Stimulated activated CD8-positive, alpha-beta memory T cell treated with anti-CD3 and anti-CD28 coated beads, Interleukin-12 subunit alpha, Interleukin-12 subunit beta, amount 100 ng/mL, for 24 hours (primary cell): ENCODE results near the gene ADGRF4.

Source experiments
- DNase-seq: peaks from one replicate; pipeline ENCODE4 v3.0.0-alpha.2; 2020; ENCODE audit errors: extremely low read depth

The ADGRF4 gene

DNA sequence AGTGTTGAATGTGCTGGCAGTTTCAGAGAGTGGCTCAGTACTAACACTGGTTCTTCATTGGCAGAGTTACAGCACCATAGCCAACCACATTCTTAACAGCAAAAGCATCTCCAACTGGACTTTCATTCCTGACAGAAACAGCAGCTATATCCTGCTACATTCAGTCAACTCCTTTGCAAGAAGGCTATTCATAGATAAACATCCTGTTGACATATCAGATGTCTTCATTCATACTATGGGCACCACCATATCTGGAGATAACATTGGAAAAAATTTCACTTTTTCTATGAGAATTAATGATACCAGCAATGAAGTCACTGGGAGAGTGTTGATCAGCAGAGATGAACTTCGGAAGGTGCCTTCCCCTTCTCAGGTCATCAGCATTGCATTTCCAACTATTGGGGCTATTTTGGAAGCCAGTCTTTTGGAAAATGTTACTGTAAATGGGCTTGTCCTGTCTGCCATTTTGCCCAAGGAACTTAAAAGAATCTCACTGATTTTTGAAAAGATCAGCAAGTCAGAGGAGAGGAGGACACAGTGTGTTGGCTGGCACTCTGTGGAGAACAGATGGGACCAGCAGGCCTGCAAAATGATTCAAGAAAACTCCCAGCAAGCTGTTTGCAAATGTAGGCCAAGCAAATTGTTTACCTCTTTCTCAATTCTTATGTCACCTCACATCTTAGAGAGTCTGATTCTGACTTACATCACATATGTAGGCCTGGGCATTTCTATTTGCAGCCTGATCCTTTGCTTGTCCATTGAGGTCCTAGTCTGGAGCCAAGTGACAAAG is 17.0 kb upstream of the ADGRF4 start:
- DNase-seq = no peak

DNA sequence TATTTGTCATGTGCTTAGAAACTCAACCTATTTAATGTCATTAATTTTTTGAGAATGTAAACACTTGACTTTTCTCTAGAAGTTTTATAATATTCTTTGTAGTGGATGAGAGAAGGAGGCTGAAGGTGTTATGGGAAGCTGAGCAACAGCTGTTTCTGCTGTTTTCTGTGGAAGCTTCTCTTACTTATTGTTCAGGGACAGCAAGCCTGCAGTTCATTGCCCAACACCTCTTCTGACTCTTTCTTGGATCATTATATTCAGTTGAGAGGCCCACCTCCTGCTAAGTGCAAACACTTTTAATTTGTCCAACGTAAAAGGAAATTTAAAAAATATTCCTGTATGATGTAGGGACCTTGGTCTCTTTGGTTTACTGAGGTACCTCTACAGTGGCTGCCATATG is 12.0 kb upstream of the ADGRF4 start:
- DNase-seq = no peak

DNA sequence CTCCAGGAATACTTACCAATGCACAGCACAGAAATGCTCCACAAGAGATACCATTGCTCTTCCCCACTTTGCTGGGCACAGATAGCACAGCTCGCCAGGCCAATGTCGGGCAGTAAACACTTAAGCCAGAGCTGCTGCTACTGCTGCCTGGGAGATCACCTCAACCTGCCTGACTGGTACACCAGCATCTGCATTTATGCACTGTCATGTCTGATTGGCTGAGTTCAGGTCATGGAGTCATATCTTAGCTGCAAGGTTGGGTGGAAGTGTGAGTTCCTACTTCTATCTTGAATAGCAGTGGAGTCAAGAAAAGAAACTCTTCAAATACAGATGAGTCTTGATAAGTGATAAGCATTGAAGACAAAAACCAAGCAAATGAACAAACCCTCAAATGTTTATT is 10.9 kb upstream of the ADGRF4 start:
- no peak for DNase-seq

DNA sequence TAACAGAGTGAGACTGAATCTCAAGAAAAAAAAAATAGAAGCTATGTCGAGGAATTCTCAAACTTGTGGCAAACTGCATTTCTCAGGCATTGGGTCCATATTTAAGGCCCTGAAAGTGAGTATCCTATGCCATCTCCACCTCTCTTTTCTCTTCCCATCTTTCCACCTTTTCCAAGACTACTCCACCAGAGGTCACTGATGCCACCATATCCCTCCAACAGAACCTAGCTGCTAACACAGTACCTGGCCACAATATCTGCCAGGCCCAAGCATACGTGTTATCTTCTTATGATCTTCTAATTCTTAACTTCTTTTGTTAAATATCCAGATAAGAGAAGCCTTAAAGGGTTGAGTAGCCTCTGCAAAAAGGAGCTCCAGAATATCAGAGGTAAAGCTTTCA is 8.2 kb upstream of the ADGRF4 start:
- DNase-seq = no peak

DNA sequence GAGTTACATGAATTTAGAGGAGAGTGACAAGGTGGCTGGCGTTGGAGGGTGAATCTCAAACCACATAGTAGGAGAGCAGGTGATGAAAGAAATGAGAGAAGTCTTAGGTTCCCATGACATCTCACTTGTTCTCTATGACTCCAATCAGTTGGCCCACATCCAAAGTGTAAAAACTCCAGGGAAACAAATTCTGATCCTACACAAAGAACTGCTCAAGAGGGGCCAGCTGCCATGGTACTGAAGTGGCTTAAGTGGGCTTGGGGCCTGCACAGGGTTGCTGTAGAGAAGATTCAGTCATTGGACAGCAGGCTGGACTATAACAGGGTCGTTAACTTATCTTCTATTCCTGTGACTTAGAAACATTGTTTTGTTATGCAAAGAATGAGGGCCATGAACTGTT is 7.6 kb upstream of the ADGRF4 start:
- no peak for DNase-seq

DNA sequence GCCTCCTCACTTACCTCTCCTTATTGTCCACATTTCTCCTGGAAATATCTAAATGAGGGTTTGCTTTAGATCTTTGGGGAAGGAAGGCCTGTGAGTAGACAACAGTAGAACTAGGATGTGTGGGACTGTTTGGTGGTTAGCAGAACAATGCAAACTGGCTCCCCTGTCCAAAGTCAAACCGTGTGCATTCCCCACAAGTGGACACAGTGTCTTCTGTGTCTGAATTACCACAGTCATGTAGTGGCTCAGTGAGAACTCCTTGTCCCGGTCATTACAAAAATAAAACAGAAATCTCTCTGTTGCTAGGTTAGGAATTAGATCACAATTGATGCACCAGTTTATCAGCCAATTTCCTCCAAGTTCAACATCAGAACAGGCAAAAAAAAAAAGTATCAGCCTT is 455 bp upstream of the ADGRF4 start:
- no peak for DNase-seq

DNA sequence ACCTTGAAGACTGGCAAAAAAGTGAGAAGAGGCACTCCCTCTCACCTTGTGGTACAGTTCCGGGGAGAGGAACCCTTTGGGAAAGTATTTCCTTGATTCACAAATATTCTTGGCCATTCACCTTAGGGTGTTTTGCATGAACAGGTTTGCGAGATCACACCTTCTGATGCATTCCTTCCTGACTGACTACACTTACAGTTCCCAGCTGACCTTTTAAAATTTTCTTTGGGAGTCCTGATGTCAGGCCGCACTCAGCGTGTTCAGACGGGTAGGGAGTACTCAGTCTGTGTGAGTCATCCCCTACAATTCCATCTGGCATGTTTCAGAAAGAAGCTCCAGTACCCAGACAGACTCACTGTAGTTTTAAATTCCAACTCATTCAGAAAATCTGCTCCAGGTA is 1.7 kb downstream of the ADGRF4 start:
- DNase-seq = no peak

DNA sequence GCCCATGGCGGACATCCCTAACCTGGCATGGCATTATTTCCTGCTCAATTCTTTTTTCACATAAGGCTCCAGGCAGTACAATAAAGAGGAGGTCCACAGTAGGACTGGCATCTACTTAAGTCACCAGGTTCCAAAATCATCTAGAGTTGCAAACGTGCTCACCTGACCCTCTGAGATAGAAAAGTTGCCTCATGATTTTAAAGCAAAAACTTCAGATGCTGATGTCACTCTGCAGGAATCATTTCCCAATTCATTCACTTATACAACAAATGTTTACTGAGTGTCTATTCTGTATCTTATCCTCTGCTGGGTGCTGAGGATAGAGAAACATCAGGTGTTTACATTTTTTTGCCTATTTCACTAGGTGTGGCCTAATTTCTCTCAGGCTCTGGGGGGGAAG is 2.2 kb downstream of the ADGRF4 start:
- DNase-seq = no peak

DNA sequence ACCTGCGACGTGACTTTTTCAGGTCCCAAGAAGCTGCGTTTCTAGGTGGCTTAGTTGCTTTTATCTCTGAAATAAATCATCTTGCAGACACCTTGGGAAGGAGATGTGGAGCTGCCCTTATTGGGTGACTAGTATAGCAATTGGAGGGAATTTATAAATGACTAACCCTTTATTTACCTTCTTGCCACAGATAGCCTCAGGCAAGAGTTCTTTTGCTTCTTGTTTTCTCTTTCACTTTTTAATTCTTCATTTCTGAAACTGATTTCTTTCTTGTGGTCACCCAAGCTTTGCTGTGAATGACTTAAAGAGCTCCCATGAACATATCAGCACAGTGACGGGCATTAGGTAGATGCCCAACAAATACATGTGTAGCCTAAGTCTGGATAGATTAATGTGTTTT is 3.0 kb downstream of the ADGRF4 start:
- DNase-seq = no peak

DNA sequence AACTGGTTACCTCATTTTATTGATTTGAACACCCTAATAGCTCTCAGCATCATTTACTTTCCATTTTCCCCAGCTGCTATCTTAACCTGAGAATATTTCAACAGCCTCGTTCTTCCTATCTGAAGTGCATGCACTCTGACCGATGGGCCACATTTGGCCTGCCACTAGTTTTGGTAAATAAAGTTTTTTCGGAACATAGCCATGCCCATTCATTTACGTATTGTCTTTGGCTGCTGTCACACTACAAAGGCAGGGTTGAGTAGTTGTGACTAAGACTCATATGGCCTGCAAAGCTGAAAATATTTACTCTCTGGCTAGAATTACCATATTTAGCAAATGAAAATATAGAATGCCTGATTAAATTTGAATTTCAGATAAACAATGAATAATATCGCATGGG is 10.8 kb downstream of the ADGRF4 start:
- no peak for DNase-seq

DNA sequence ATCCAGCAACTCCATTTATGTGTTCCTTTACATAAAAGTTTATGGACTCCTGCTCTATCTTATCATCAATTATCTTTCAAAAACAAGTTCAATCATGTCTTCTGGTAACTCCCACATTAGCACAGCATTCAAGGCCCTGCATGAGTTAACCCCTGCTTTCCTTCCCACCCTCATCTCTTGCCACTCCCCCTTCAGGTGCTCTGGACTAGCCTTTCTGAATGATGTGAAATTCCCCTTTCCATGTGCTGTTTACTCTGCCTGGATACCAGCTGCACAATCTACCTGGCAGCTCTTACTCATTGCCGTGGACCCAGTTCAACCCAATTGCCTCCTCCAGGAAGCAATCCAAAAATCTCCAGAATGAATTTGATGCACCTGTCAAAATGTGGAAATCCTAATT is 11.9 kb downstream of the ADGRF4 start:
- DNase-seq = no peak

DNA sequence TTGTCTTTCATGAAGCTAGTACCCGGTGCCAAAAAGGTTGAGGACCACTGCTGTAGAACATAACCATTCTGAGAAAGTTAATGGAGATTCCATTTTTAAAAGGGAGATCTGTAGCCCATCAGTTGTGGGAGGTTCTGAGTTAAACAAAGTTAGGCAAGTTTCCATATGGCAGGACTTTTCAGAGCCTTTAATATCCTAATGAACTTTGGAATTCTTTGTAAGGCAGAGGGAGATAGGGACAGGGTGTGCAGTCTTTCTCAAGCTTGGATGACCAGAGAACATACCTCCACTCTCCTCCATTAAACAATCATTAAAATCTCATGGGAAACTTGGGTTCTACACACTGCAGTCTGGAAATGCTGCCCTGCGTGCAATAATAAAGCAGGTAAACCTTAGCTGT is 14.8 kb downstream of the ADGRF4 start:
- no peak for DNase-seq

DNA sequence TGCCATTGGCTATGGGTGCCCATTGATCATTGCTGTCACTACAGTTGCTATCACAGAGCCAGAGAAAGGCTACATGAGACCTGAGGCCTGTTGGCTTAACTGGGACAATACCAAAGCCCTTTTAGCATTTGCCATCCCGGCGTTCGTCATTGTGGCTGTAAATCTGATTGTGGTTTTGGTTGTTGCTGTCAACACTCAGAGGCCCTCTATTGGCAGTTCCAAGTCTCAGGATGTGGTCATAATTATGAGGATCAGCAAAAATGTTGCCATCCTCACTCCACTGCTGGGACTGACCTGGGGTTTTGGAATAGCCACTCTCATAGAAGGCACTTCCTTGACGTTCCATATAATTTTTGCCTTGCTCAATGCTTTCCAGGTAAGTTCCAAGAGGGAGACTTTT is 16.4 kb downstream of the ADGRF4 start:
- no peak for DNase-seq

DNA sequence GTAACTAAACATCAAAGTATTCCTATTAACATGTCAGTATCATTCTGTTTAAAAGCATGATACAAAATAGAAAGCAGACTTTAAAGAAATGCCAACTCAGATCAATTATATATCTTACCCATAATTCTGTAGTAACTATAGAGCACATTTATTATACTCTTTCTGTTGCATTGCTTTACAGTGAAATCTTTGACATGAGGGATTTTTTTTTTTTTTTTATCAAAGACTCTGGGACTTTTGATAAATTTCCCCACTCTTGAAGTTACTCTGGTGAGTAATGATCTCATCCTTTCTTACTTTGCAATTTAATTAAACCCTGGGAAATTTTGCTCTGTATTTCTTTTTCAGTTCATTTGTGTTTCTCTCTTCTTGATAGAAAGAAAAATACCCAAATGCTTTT is 17.4 kb downstream of the ADGRF4 start:
- DNase-seq = no peak

DNA sequence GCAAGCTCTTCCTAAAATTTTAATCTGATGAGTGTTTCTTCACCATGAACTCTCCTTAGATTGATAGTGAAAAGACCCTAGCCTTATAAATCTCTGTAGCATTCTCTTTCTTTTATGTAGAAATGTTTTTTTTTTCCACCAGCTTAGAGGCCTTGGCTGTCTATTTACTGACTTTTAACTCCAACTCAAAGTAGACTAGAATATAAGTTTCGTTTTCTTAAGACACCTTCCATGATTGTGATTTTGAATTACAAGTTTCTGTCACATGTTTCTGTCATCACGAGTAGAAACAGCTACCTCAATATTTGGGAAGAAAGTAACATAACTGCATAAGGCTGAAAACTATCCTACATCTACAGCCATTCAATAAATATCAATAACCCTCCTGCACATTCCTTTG is 17.8 kb downstream of the ADGRF4 start:
- no peak for DNase-seq

DNA sequence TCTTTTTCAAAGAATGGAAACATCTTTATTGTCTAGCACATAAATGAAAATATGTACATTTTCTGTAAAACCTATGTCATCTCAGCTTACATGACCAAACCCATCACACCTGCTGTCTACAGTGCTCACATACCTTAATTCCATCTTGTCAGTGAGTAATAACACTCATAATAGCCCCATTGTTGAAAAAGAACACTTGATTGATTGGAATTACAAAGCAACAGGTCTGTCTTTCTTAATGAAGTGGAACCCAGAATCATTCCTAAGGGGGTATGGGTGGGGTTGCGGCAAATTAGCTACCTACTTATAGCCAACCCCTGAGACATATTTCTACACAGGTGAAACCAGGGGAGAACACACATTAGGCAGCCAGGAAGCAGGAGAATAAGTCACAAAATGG is 20.2 kb downstream of the ADGRF4 start:
- no peak for DNase-seq

DNA sequence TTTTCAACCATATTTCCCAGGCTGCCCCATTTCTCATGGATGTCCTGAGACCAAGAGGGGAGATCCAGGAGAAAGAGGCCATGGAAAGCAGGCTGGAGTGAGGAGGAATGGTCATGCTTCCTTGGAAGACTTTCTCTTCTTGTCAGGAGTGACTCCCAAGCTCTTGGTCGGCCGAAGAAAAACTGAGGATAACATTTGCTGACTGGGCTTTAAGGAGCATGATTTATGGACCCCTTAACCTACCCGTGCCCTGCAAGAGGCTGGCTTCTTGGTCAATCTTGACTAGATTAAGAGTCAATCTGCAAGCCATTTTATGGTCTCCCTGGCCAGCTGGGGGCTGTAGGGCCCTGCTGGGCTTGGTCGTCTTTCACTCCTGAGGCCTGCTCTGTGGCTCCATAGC is 22.8 kb downstream of the ADGRF4 start:
- no peak for DNase-seq

DNA sequence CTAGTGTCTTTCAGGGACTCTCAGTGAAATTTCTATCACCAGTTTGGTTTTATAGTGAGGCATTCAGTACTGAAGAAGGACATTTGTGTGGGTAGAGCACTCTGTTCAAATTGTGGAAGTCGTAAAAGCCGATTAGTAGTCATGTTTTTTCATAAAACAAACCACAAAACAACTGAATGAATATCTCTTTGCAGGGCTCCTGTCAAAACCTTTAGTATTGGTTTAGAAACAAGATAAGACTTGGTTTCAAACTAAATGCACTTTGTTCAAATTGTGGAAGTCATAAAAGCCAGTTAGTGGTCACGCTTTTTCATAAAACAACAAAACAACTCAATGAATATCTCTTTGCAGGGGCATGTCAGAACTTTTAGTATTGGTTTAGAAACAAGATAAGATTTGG is 23.8 kb downstream of the ADGRF4 start:
- DNase-seq = no peak

DNA sequence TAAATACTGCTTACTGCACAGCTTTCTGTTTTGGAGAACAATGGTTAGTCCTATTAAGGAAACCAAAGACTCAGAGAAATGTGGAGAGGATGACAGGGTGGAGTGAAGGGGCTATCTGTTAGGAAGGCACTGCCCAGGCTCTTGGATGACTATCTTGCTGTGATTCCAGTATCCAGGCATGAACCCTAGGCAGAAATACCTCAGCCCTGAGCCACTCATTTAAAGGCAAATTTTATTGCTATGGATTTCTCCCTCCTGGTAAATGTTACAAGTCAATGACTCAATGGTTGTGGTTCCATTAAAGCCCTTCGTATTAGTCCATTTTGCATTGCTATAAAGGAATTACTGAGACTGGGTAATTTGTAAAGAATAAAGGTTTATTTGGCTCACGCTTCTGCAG is 25.9 kb downstream of the ADGRF4 start:
- DNase-seq = no peak

DNA sequence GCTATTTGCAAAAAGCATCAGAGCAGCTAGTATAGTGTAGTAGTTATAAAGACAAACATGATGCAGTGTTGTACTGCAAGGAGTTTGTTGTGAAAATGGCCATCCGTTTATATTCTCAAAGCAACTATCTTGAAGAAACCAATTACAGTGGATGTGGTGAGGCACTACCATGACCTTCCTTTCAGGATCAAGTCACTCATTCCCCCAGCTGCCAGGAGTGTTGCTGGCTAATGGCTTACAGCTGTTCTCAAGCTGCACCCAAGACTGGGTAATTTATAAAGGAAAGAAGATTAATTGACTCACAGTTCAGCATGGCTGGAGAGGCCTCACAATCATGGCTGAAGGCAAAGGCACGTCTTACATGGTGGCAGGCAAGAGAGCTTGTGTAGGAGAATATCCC is 29.0 kb downstream of the ADGRF4 start:
- no peak for DNase-seq

DNA sequence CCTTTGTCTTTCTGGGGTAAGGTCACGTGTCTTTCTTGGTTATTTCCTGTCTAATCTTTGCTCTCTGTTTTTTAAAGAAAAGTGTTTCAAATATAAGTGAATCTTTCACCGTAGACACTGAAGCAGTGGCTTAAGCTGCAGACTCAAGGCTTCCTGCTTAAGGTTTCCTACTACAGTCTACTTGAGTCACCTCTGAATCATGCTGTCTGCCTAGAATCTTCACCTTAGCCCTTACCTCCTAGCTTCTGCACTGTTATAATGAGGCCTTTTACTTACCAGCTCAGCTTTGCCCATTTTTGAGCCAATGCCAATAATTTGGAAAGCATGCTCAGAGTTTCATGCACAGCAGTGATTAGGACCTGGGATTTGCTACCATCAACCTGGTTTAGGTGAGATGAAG is 30.6 kb downstream of the ADGRF4 start:
- no peak for DNase-seq

DNA sequence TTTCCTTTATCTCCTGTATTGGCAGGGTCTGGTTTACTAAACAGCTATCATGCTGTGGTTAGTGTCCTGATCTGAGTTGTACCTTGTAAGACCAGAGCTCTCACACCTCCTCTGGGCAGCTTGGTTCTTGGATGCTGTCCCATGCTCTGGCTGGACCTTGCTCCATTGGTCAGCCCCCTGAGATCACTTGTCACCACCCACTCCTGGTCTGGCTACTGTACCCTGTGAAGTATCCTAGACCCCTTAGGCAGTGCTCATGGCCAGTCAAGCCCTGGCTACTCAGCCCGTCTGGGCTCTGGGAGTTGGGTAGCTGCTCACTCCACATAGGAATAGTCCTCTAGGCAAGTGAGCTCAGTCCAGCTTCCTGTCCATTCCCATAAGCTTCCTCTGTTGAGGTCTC is 31.1 kb downstream of the ADGRF4 start:
- no peak for DNase-seq

DNA sequence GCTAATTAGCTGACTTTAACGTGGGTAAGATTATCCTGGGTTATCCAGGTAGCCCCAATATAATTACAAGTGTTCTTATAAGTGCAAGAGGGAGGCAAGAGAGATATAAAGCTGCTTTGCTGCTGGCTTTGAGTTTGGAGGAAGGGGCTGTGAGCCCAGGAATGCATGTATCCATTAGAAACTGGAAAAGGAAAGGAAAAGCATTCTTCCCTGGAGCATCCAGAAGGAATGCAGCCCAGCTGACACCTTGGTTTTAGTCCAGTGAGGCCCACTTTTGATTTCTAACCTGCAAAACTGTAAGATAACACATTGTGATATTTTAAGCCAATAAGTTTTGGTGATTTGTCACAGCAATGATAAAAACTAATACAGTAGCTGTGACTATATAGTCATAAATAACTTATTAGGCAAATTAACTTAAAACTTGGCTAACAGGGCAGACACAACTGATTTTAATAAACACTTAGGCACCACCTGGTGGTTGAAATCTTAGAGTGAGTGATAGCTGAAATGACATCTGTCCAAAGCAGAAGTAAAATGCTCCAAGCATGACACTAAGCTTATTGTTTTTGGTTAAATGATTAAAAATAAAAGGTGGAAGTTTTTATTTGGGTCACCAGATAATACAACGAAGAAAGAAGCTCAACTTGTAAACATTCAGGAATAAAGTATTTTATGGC is 35.6 kb downstream of the ADGRF4 start:
- no peak for DNase-seq
